Measurements from ENCODE around the gene FIGNL2.

- TF ChIP-seq CTCF (IDR thresholded peaks at IDR 0.05) (no peak), RFX5 (IDR thresholded peaks at IDR 0.05) (no peak), SMC3 (IDR thresholded peaks at IDR 0.05) (no peak), POLR2A (IDR thresholded peaks at IDR 0.05; ENCODE audit: low read length) (no peak), JUN (IDR thresholded peaks at IDR 0.05) (no peak), RAD21 (conservative IDR thresholded peaks at IDR 0.05 in 1 of 2, IDR thresholded peaks at IDR 0.05 in 1 of 2) (no peak), ELK1 (IDR thresholded peaks at IDR 0.05; ENCODE audit: low read depth, low read length) (no peak), PBX3 (IDR thresholded peaks at IDR 0.05) (no peak)
Observed at GRCh38 chr12:51873251-51873994, 24.9 kb upstream of the FIGNL2 start.

Measured in A549 (cell line).